ENCODE results near the gene RBP3. TPM values are rescaled to one million over a fixed set of nuclear protein-coding genes. Genes with fewer than 3 reads are reported as not detected.

Gene RBP3
- total RNA-seq, 4 donors from 2014 or later, result not detected

DNA sequence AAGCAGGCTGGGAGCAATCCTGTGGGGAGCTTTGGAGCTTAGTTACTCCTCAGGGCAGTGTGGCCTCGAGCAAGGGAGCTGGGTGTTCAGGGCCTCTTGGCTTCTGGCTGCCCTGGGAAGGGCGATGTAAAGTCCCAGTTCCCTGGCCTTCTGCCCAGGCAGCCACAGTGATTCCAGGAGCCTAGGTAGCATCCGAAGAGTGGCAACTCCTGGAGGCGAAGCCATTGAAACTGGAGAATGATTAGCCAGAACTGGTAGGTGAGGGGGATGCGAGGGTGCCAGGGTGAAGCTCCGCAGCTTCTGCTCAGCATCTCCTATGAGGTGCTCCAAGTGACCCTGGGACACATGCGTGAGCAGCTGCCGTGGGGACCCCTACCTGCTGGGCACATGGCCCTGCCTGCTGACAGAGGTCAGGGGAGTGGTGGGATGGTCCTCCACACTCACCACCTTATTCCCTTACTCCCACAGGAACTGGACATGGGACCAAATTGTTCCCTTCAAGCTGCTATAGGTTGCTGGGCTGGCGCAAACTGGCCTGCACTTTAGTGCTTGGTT is 33.7 kb upstream of the RBP3 start:
- no peaks in the 10 kb centered on the region for H3K4me1 ChIP-seq
- intact Hi-C loops (cut with DNase I; ENCODE audit: low total_unique reads) (no loop called here), in situ Hi-C loops (cut with MboI; ENCODE audit: low sequenced_read_pairs in 4 of 4) (loop anchor here in 3 of 4 donors (10.0 kb wide), 3 partner anchors 260 to 290 kb away; no protein-coding TSS in a partner anchor)
- no peak for DNase-seq
- H3K4me3 ChIP-seq, result no peak overlapping the region
- ATAC-seq, result no peak
- no peaks in the 10 kb centered on the region for H3K36me3 ChIP-seq
- TF ChIP-seq CTCF (IDR thresholded peaks at IDR 0.05 in 4 of 5, conservative IDR thresholded peaks at IDR 0.05 in 1 of 5) (no peak), POLR2A (IDR thresholded peaks at IDR 0.05) (no peak)
- H3K27ac ChIP-seq, result no peak overlapping the region
- H3K9me3 ChIP-seq, result no peaks in the 10 kb centered on the region
- H3K27me3 ChIP-seq, result no peaks in the 10 kb centered on the region

- intact Hi-C loops (cut with DNase I; ENCODE audit: low total_unique reads) (no loop called here), in situ Hi-C loops (cut with MboI; ENCODE audit: low sequenced_read_pairs in 4 of 4) (loop anchor here in 3 of 4 donors (10.0 kb wide), 3 partner anchors 261 to 291 kb away; no protein-coding TSS in a partner anchor)
- no peaks in the 10 kb centered on the region for H3K36me3 ChIP-seq
- no peaks in the 10 kb centered on the region for H3K27me3 ChIP-seq
- H3K27ac ChIP-seq, result no peak overlapping the region
- no peak overlapping the region for H3K4me3 ChIP-seq
- DNase-seq, result no peak
- H3K9me3 ChIP-seq, result no peaks in the 10 kb centered on the region
- TF ChIP-seq CTCF (IDR thresholded peaks at IDR 0.05 in 4 of 5, conservative IDR thresholded peaks at IDR 0.05 in 1 of 5) (no peak), POLR2A (IDR thresholded peaks at IDR 0.05) (no peak)
- H3K4me1 ChIP-seq, result no peaks in the 10 kb centered on the region
- no peak for ATAC-seq
Observed at GRCh38 chr10:47315421-47315820, 32.7 kb upstream of the RBP3 start.

- no peak overlapping the region for H3K27ac ChIP-seq
- TF ChIP-seq POLR2A (IDR thresholded peaks at IDR 0.05) (no peak), CTCF (IDR thresholded peaks at IDR 0.05 in 4 of 5, conservative IDR thresholded peaks at IDR 0.05 in 1 of 5) (no peak)
- intact Hi-C loops (cut with DNase I; ENCODE audit: low total_unique reads), result no loop called here
- H3K9me3 ChIP-seq, result no peaks in the 10 kb centered on the region
- ATAC-seq (no peak), DNase-seq (no peak)
- H3K27me3 ChIP-seq, result no peaks in the 10 kb centered on the region
- in situ Hi-C loops (cut with MboI; ENCODE audit: low sequenced_read_pairs in 4 of 4), result loop anchor here in 3 of 4 donors (10.0 kb wide), 3 partner anchors 261 to 291 kb away; no protein-coding TSS in a partner anchor
- no peaks in the 10 kb centered on the region for H3K4me1 ChIP-seq
- H3K4me3 ChIP-seq, result no peak overlapping the region
- H3K36me3 ChIP-seq, result no peaks in the 10 kb centered on the region
Observed at GRCh38 chr10:47316131-47316530, 32.0 kb upstream of the RBP3 start.

- TF ChIP-seq POLR2A (IDR thresholded peaks at IDR 0.05) (no peak), CTCF (IDR thresholded peaks at IDR 0.05 in 4 of 5, conservative IDR thresholded peaks at IDR 0.05 in 1 of 5) (no peak)
- H3K27ac ChIP-seq, result no peak overlapping the region
- no peak for ATAC-seq
Observed at GRCh38 chr10:47317251-47317650, 30.9 kb upstream of the RBP3 start.

More at GRCh38 chr10:47317251-47317650, 30.9 kb upstream of the RBP3 start:
- H3K36me3 ChIP-seq, result no peaks in the 10 kb centered on the region
- no peak overlapping the region for H3K4me3 ChIP-seq
- intact Hi-C loops (cut with DNase I; ENCODE audit: low total_unique reads), result no loop called here
- no peaks in the 10 kb centered on the region for H3K27me3 ChIP-seq
- DNase-seq, result no peak
- H3K9me3 ChIP-seq, result no peaks in the 10 kb centered on the region
- in situ Hi-C loops (cut with MboI; ENCODE audit: low sequenced_read_pairs in 4 of 4), result loop anchor here in 3 of 4 donors (10.0 kb wide), 3 partner anchors 262 to 292 kb away; no protein-coding TSS in a partner anchor
- H3K4me1 ChIP-seq, result no peaks in the 10 kb centered on the region

Measured in gastrocnemius medialis (tissue), 4 donors.